HepG2 (cell line): ENCODE data around the gene ATN1. TPM values are rescaled to one million over a fixed set of nuclear protein-coding genes. Genes with fewer than 3 reads are reported as not detected.

ENCODE experiments used
- ATAC-seq: fragments of 200-7000 bp; cut with Tn5 transposase; 3 replicates; pipeline ENCODE4 v1.9.1; 2020; ENCODE audit warnings: mild to moderate bottlenecking, moderate library complexity
- BruUV-seq: library from RNA; stranded (reverse); fragments of 400-500 nt; replicated peaks from 2 replicates; lab custom pipeline; 2021; lab: Mats Ljungman, UMichigan
- CTCF ChIA-PET: fragments of 300-600 bp; formaldehyde crosslinking; extraction: SDS; loops from one replicate; lab custom pipeline; 2021; ENCODE audit warnings: low total read pairs, inconsistent platforms, low intra/inter-chr PET ratio; lab: Yijun Ruan, JAX
- POLR2A ChIA-PET: fragments of 350-600 bp; sonication (Branson Sonifier 250); formaldehyde crosslinking; loops from one replicate; lab custom pipeline; 2020; ENCODE audit warnings: antibody characterized with exemption, inconsistent platforms; lab: Yijun Ruan, JAX
- DNase-seq: peaks from one replicate; pipeline ENCODE4 v3.0.0-alpha.2; 2015; ENCODE audit warnings: low spot score
- FAIRE-seq: peaks from 3 replicates; lab custom pipeline; 2011; peaks lifted over from hg19 to GRCh38; lab: Jason Lieb, UNC
- H2AFZ ChIP-seq: one replicate; pipeline ENCODE4 v1.6.1; 2011; ENCODE audit warnings: low read length, inconsistent platforms
- H3K27ac ChIP-seq: fragments of 300-600 bp; 3 replicates; pipeline ENCODE4 v1.8.0; 2011; ENCODE audit warnings: mixed run types, mild to moderate bottlenecking, mixed read lengths, low read length, inconsistent platforms; ENCODE audit not compliant: insufficient read depth; ENCODE audit errors: extremely low read length
- H3K27me3 ChIP-seq, 2 experiments: fragments of 200-600 bp in 1 of 2; 2 replicates in 1 of 2; 3 replicates in 1 of 2; pipeline versions ENCODE4 v1.6.0 to v1.8.0; 2011; ENCODE audit warnings: low read length in 2 of 2, mild to moderate bottlenecking in 2 of 2, moderate library complexity in 2 of 2, inconsistent platforms in 1 of 2; ENCODE audit not compliant: insufficient read depth in 2 of 2, control insufficient read depth in 1 of 2
- H3K36me3 ChIP-seq, 2 experiments: fragments of 200-600 bp in 1 of 2; replicated peaks in 1 of 2; 2 replicates in 1 of 2; 3 replicates in 1 of 2; pipeline versions ENCODE4 v1.5.1 to v1.8.0; 2011; ENCODE audit warnings: low read length in 2 of 2, inconsistent platforms in 1 of 2; ENCODE audit not compliant: insufficient read depth in 2 of 2, control insufficient read depth in 1 of 2
- H3K4me1 ChIP-seq: 2 replicates; pipeline ENCODE4 v1.5.1; 2012; ENCODE audit warnings: low read length, inconsistent platforms; ENCODE audit not compliant: insufficient read depth
- H3K4me2 ChIP-seq: 2 replicates; pipeline ENCODE4 v1.6.0; 2011; ENCODE audit warnings: low read depth, low read length, inconsistent platforms
- H3K4me3 ChIP-seq, 3 experiments: fragments of 200-600 bp in 1 of 3; sonication (generic), shearing (Covaris generic) in 1 of 3; replicated peaks in 1 of 3; 2 replicates each; pipeline ENCODE4 v1.5.1; 2011 to 2016; ENCODE audit warnings: low read length in 3 of 3, inconsistent platforms in 2 of 3, low read depth in 2 of 3, mild to moderate bottlenecking in 2 of 3, control low read depth in 1 of 3, mixed read lengths in 1 of 3; ENCODE audit not compliant: insufficient read depth in 1 of 3
- H3K79me2 ChIP-seq: one replicate; pipeline ENCODE4 v1.6.1; 2011; ENCODE audit warnings: low read length, inconsistent platforms; ENCODE audit not compliant: insufficient read depth
- H3K9ac ChIP-seq: 2 replicates; pipeline ENCODE4 v1.6.0; 2011; ENCODE audit warnings: mild to moderate bottlenecking, low read depth, low read length, inconsistent platforms; ENCODE audit not compliant: insufficient read depth
- H3K9me3 ChIP-seq: 2 replicates; pipeline ENCODE4 v1.5.1; 2012; ENCODE audit warnings: mild to moderate bottlenecking, low read length
- H4K20me1 ChIP-seq: 2 replicates; pipeline ENCODE4 v1.6.0; 2011; ENCODE audit warnings: inconsistent platforms, mild to moderate bottlenecking, low read length, moderate library complexity; ENCODE audit not compliant: insufficient read depth
- CSRNP2 ChIP-seq: sonication (generic); formaldehyde crosslinking; conservative IDR thresholded peaks from 2 replicates; pipeline ENCODE4 v1.8.0; 2022; ENCODE audit warnings: low read depth, missing genetic modification reagents
- FOSL2 ChIP-seq: sonication (generic); formaldehyde crosslinking; IDR thresholded peaks from 2 replicates; pipeline ENCODE4 v1.4.0; 2020; ENCODE audit warnings: missing genetic modification reagents
- MEIS1 ChIP-seq: sonication (generic); formaldehyde crosslinking; IDR thresholded peaks from 2 replicates; pipeline ENCODE4 v1.9.0; 2021; ENCODE audit warnings: mild to moderate bottlenecking, missing genetic modification reagents, moderate library complexity, borderline replicate concordance
- POLR2A ChIP-seq, 2 experiments: IDR thresholded peaks; 2 replicates each; pipeline ENCODE4 v1.6.1; 2011; ENCODE audit warnings: low read depth in 2 of 2, low read length in 2 of 2, mild to moderate bottlenecking in 1 of 2, moderate library complexity in 1 of 2; ENCODE audit not compliant: insufficient read depth in 1 of 2
- SRF ChIP-seq: IDR thresholded peaks from 2 replicates; pipeline ENCODE4 v1.6.1; 2011; ENCODE audit warnings: mild to moderate bottlenecking, low read depth, low read length, moderate library complexity
- ZNF672 ChIP-seq: sonication (generic); formaldehyde crosslinking; IDR thresholded peaks from 2 replicates; pipeline ENCODE4 v1.8.1; 2022; ENCODE audit warnings: missing genetic modification reagents
- ZNF883 ChIP-seq: sonication (generic); formaldehyde crosslinking; IDR thresholded peaks from 2 replicates; pipeline ENCODE4 v1.5.1; 2020; ENCODE audit warnings: mild to moderate bottlenecking, missing genetic modification reagents; ENCODE audit errors: not compliant biosample characterization
- WGBS: methylation state at CpG from one replicate; pipeline ENCODE4 v1.1.6; 2017; ENCODE audit warnings: low lambda C conversion rate; 5-methylcytosine and 5-hydroxymethylcytosine counted together
- in situ Hi-C: cut with HindIII; loops from 2 replicates; pipeline ENCODE4 v1.10.0; 2017; ENCODE audit warnings: low pct_unique_long_range_greater_than_20kb; ENCODE audit not compliant: extremely low pct_ligation_motif_present
- intact Hi-C: fragments of 100-400 bp; cut with micrococcal nuclease; formaldehyde crosslinking; loops from one replicate; pipeline ENCODE4 v1.10.0; 2022; ENCODE audit not compliant: unreplicated experiment
- polyA plus RNA-seq, 8 experiments: library from polyadenylated mRNA; depleted of rRNA in 3 of 8; stranded (reverse) in 7 of 8; unstranded in 1 of 8; fragments of >200 nt; fragmentation: Illumina TruSeq in 4 of 8; extraction: Trizol in 4 of 8; gene quantifications; 2 replicates each; pipeline versions ENCODE4 v1.2.1 to v1.2.3, GENCODE V29; 2011 to 2016; ENCODE audit warnings: low read depth in 4 of 8, missing spikeins in 1 of 8, mixed read lengths in 1 of 8; ENCODE audit not compliant: insufficient read depth in 1 of 8
- total RNA-seq, 5 experiments: library from RNA; depleted of rRNA; stranded (reverse); fragments of >200 nt; fragmentation: Illumina TruSeq; extraction: Trizol; gene quantifications; 2 replicates each; pipeline ENCODE4 v1.2.3, GENCODE V29; 2016; ENCODE audit warnings: low read depth in 1 of 5
- TF ChIP-seq, protein P1 (sequence below): sonication (generic); formaldehyde crosslinking; IDR thresholded peaks from 2 replicates; pipeline ENCODE4 v1.4.0; 2020; ENCODE audit warnings: missing genetic modification reagents

ATN1 gene
- total and polyA plus RNA-seq, 2 of the 13 experiments (the other 11 are each of a cell fraction or from before 2014, with no cell fraction given), result 2.1 to 8.6 TPM

- TF ChIP-seq ZNF672 (CRISPR knock-in tag), result no peak
- TF ChIP-seq CSRNP2 (CRISPR knock-in tag), result no peak
- no peak for TF ChIP-seq ZNF883 (CRISPR knock-in tag)
- TF ChIP-seq SRF, result no peak
- no peak for TF ChIP-seq MEIS1 (CRISPR knock-in tag)
- TF ChIP-seq POLR2A (IDR thresholded peaks at IDR 0.05; ENCODE audit: insufficient read depth in 1 of 2, low read depth in 2 of 2, low read length in 2 of 2), result no peak
- TF ChIP-seq, protein P1, sequence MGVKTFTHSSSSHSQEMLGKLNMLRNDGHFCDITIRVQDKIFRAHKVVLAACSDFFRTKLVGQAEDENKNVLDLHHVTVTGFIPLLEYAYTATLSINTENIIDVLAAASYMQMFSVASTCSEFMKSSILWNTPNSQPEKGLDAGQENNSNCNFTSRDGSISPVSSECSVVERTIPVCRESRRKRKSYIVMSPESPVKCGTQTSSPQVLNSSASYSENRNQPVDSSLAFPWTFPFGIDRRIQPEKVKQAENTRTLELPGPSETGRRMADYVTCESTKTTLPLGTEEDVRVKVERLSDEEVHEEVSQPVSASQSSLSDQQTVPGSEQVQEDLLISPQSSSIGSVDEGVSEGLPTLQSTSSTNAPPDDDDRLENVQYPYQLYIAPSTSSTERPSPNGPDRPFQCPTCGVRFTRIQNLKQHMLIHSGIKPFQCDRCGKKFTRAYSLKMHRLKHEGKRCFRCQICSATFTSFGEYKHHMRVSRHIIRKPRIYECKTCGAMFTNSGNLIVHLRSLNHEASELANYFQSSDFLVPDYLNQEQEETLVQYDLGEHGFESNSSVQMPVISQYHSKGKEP (CRISPR knock-in tag), result no peak
These were observed 27.6 kb downstream of the ATN1 start (continued) for GRCh38 chr12:6955108-6956020.

DNA sequence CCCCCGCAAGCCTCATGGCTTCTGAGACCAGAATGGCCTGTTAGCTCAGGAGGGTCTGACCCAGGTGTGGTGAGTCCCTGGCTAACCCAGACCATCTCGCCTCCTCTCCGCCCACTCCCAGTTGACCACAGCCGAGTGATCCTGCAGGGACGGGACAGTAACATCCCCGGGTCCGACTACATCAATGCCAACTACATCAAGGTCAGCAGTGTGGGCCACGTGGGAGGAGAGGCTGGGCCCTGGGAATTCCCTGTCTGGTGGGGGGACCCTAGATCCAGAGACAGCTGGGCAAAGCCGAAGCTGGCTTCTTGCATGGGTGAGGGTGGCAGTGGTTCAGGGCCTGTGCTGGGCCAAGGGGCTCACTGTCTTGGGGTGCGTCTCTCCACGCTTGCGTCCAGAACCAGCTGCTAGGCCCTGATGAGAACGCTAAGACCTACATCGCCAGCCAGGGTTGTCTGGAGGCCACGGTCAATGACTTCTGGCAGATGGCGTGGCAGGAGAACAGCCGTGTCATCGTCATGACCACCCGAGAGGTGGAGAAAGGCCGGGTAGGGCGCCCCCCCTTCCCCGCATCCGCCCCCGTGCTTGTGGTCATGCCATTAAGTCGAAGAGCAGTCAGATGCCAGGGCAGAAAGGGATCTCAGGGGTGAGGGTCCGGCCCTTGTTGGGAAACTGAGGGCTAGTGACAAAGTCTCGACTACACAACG lies 28.4 kb downstream of the ATN1 start:
- in situ Hi-C loops, result no loop called here
- POLR2A ChIA-PET, result interaction anchor here (0.7 to 1.3 kb wide), 3 partner anchors 12 to 14 kb away, joined by 3 to 4 read pairs (median 4); partner anchors contain the start of genes C12orf57, EMG1, PHB2 and RNU7-1
- Histone ChIP-seq H3K27me3 (no peaks in the 10 kb centered on the region), H2AFZ (no peak overlapping the region), H3K4me3 (no peak overlapping the region), H3K36me3 (no peaks in the 10 kb centered on the region; a peak in 1 of 5 replicates), H3K27ac (no peak overlapping the region), H3K4me2 (no peak overlapping the region), H3K9me3 (no peaks in the 10 kb centered on the region), H3K79me2 (no peaks in the 10 kb centered on the region), H3K4me1 (peaks cover 9% of the 10 kb centered on the region), H4K20me1 (no peaks in the 10 kb centered on the region), H3K9ac (no peak overlapping the region)
- no peak for ATAC-seq
- WGBS, result 95% methylated on average over 20 of the region's 28 CpGs
- intact Hi-C loops, result no loop called here
- no peak for TF ChIP-seq FOSL2 (CRISPR knock-in tag)
- FAIRE-seq, result no peak
- CTCF ChIA-PET, result no interaction called here
- no peak for DNase-seq
- no TSS peak for BruUV-seq
